ENCODE data around the gene FBF1.

- TF ChIP-seq CTCF (IDR thresholded peaks at IDR 0.05; ENCODE audit: insufficient read depth, low read depth, low read length) (no peak), EZH2 (IDR thresholded peaks at IDR 0.05; ENCODE audit: insufficient read depth, low read length) (no peak)
These were observed 65.5 kb downstream of the FBF1 start for GRCh38 chr17:75875182-75875939.

Measured in astrocyte (in vitro differentiated cells and primary cell).